K562 (cell line): Measurements from ENCODE around the gene TOM1. TPM values are rescaled to one million over a fixed set of nuclear protein-coding genes. Genes with fewer than 3 reads are reported as not detected.

Experiments used
- CBX2 ChIP-seq: fragments of 200-600 bp; sonication (generic); IDR thresholded peaks from one replicate; pipeline ENCODE4 v1.6.1; 2012; ENCODE audit warnings: mild to moderate bottlenecking, low read length, inconsistent platforms; ENCODE audit not compliant: insufficient read depth, poor library complexity, severe bottlenecking
- CEBPG ChIP-seq, 3 experiments: fragments of 200-800 bp in 1 of 3; sonication (Bioruptor generic) in 1 of 3; sonication (generic) in 1 of 3; formaldehyde crosslinking in 1 of 3; IDR thresholded peaks in 2 of 3; conservative IDR thresholded peaks in 1 of 3; 2 replicates each; pipeline versions ENCODE4 v1.6.1 to v1.8.0; 2016 to 2022; ENCODE audit warnings: missing compliant biosample characterization in 2 of 3, missing genetic modification characterization in 2 of 3, mild to moderate bottlenecking in 1 of 3, missing genetic modification reagents in 1 of 3
- ETV1 ChIP-seq: fragments of 450-650 bp; conservative IDR thresholded peaks from 2 replicates; pipeline ENCODE4 v1.6.1; 2016; ENCODE audit warnings: missing genetic modification characterization, control low read depth, low read depth, missing compliant biosample characterization
- JUND ChIP-seq, 2 experiments: IDR thresholded peaks; 2 replicates in 1 of 2; 3 replicates in 1 of 2; pipeline ENCODE4 v1.6.1; 2011; ENCODE audit warnings: borderline replicate concordance in 2 of 2, low read depth in 2 of 2, low read length in 2 of 2, improper control_type of control experiment in 1 of 2, missing biosample characterization in 1 of 2, missing genetic modification characterization in 1 of 2, missing genetic modification reagents in 1 of 2
- SMARCE1 ChIP-seq: fragments of 450-650 bp; IDR thresholded peaks from 2 replicates; pipeline ENCODE4 v1.7.1; 2016; ENCODE audit warnings: mild to moderate bottlenecking
- polyA plus RNA-seq, 8 experiments: library from polyadenylated mRNA; depleted of rRNA in 4 of 8; stranded (reverse) in 5 of 8; unstranded in 3 of 8; fragments of >200 nt; fragmentation: Nextera tagmentation in 2 of 8; fragmentation: Illumina TruSeq in 1 of 8; extraction: Ambion mirVana in 2 of 8; extraction: Trizol in 1 of 8; gene quantifications; 2 replicates each; pipeline versions ENCODE4 v1.2.1 to v1.2.3, GENCODE V29; 2011 to 2014; ENCODE audit warnings: inconsistent platforms in 1 of 8, missing spikeins in 1 of 8
- total RNA-seq, 7 experiments: library from RNA; depleted of rRNA in 6 of 7; stranded (reverse); fragments of >200 nt in 6 of 7; fragmentation: Illumina TruSeq in 2 of 7; extraction: Trizol in 2 of 7; gene quantifications; 2 replicates each; pipeline versions ENCODE4 v1.2.1 to v1.2.3, GENCODE V29; 2011 to 2021; ENCODE audit warnings: low replicate concordance in 1 of 7
- TF ChIP-seq, protein P1 (sequence below), 2 experiments: fragments of 150-350 bp in 1 of 2; IDR thresholded peaks; 2 replicates each; pipeline ENCODE4 v1.6.1; 2012 to 2016; ENCODE audit warnings: low read depth in 2 of 2, low read length in 2 of 2, mild to moderate bottlenecking in 1 of 2, moderate library complexity in 1 of 2

TOM1 gene
- total and polyA plus RNA-seq, 9 of the 15 experiments (the other 6 are each of a cell fraction or from before 2014, with no cell fraction given) = 0.64 to 20.6 (median 12.0) TPM

- TF ChIP-seq, protein P1, sequence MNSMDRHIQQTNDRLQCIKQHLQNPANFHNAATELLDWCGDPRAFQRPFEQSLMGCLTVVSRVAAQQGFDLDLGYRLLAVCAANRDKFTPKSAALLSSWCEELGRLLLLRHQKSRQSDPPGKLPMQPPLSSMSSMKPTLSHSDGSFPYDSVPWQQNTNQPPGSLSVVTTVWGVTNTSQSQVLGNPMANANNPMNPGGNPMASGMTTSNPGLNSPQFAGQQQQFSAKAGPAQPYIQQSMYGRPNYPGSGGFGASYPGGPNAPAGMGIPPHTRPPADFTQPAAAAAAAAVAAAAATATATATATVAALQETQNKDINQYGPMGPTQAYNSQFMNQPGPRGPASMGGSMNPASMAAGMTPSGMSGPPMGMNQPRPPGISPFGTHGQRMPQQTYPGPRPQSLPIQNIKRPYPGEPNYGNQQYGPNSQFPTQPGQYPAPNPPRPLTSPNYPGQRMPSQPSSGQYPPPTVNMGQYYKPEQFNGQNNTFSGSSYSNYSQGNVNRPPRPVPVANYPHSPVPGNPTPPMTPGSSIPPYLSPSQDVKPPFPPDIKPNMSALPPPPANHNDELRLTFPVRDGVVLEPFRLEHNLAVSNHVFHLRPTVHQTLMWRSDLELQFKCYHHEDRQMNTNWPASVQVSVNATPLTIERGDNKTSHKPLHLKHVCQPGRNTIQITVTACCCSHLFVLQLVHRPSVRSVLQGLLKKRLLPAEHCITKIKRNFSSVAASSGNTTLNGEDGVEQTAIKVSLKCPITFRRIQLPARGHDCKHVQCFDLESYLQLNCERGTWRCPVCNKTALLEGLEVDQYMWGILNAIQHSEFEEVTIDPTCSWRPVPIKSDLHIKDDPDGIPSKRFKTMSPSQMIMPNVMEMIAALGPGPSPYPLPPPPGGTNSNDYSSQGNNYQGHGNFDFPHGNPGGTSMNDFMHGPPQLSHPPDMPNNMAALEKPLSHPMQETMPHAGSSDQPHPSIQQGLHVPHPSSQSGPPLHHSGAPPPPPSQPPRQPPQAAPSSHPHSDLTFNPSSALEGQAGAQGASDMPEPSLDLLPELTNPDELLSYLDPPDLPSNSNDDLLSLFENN (IDR thresholded peaks at IDR 0.05; ENCODE audit: low read depth in 2 of 2, low read length in 2 of 2) = no peak
- TF ChIP-seq ETV1 (tag) (0 out of 2 replicates have a peak, but pooled peaks have one; percentile 33), SMARCE1 (peak; percentile 45; the same call in 1 of the 2 replicates), CBX2 (no peak), CEBPG (CRISPR knock-in tag; IDR thresholded peaks at IDR 0.05) (peak; percentile 75), CEBPG (tag; conservative IDR thresholded peaks at IDR 0.05 in 1 of 2, IDR thresholded peaks at IDR 0.05 in 1 of 2) (peak; percentile 93), JUND (IDR thresholded peaks at IDR 0.05; ENCODE audit: borderline replicate concordance, low read depth, low read length) (peak; percentile 67; the same call in 1 of the 2 replicates), JUND (tag; IDR thresholded peaks at IDR 0.05; ENCODE audit: borderline replicate concordance, low read depth, low read length) (peak; percentile 78; the same call in 2 of the 3 replicates)
These were observed 1.7 kb downstream of the TOM1 start (continued) for GRCh38 chr22:35301372-35301874.
